ES-I3 (cell line): ENCODE results near the gene PLN.

ENCODE experiments used
- H3K36me3 ChIP-seq: 2 replicates; pipeline ENCODE4 v1.6.1; 2013; ENCODE audit warnings: mild to moderate bottlenecking, low read length, control low read depth, moderate library complexity; ENCODE audit not compliant: insufficient read depth
- H3K4me1 ChIP-seq: 2 replicates; pipeline ENCODE4 v1.6.1; 2013; ENCODE audit warnings: mild to moderate bottlenecking, control low read depth, low read length; ENCODE audit not compliant: insufficient read depth
- H3K9ac ChIP-seq: 2 replicates; pipeline ENCODE4 v1.6.1; 2013; ENCODE audit warnings: low read depth, mild to moderate bottlenecking, low read length, moderate library complexity
- H3K9me3 ChIP-seq: 2 replicates; pipeline ENCODE4 v1.6.1; 2013; ENCODE audit warnings: mild to moderate bottlenecking, low read length, moderate library complexity; ENCODE audit not compliant: control insufficient read depth, insufficient read depth

The PLN gene

DNA sequence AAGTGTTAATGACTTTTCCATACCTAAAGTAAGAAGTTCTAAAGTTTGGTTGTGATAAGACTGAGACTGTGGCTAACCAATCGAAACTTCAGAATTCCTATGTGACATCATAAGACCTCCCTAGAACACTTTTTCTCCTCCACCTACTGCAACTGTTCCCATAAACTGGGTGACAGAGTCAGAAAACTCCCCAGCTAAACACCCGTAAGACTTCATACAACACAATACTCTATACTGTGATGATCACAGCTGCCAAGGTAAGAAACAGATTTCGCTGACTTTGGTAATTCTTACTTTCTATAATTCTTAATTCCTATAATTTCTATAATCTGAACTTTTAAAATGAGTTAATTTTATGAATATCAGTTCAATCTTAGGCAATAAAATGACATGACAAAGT lies at the start of gene PLN:
Gene PLN, plus strand, starts transcription at position 161 of the 400 bp plus-strand sequence. CDS start 10,626 bp downstream, outside the sequence.
- Histone ChIP-seq H3K9me3 (no peaks in the 10 kb centered on the region), H3K4me1 (no peaks in the 10 kb centered on the region), H3K36me3 (no peaks in the 10 kb centered on the region)

DNA sequence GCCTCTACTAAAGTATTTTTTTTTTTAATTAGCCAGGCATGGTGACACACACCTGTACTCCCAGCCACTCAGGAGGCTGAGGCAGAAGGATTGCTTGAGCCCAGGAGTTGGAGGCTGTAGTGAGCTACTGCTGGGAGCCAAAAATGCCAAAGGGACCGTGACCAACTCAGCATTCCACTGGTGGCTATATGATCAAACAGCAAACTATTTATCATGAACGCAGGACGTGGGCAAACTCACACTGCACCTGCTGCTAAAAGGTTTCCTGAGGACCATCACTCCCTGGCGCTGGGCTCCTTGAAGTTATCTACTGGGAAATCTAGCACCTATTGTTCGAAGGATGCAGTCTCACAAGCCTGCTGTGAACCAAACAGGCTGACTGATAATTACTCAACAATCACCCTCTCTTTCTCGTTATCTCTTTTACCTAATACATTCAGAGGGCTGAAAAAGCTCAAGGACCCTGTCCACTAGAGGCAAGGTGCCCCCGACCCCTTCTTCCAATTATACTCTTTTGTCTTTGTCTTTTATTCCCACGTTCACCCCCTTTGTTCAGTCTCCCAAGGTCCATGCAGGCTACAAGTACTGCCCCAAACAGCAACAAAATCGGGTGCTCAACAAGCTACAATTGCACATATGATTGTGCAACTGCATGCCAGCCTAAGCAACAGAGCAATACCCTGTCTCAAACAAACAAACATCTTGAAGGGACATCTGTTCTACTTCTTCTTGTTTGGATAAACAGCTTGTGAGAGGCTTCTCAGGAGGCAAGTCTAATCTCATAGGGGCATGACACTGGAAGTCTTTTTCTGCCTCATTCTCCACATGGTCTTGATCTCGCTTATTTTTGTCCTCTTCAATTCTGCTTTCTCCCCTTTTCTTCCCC lies 47.7 kb upstream of the PLN start:
- H3K4me1 ChIP-seq = no peaks in the 10 kb centered on the region
- H3K9me3 ChIP-seq = 0 out of 2 replicates have a peak, but pooled peaks cover 3% of the 10 kb centered on the region
- no peak overlapping the region for H3K9ac ChIP-seq
- no peaks in the 10 kb centered on the region; the same call in 1 of the 2 replicates for H3K36me3 ChIP-seq

More for the DNA sequence above, at the start of gene PLN:
- H3K9ac ChIP-seq = no peak within 1 kb of the TSS

DNA sequence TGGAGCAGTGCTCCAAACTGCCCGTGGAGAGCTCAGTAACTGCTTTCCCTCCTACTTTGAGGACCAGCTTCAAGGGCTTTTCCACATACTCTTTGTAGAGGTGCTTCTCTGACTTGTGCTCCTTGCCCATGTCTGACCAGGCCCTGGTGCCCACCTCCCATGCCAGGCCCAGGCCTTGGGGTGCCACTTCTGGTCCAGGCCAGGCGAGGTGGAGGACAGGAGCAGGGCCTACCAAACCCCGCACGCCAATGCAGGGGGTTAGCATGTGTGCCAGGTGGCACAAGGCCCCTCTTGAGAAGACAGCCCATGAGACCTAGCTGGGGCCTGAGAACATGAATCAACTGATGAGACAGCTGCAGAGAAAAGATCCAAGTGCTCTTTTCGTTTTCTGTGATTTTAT lies 47.0 kb upstream of the PLN start:
- no peak overlapping the region for H3K9ac ChIP-seq
- 0 out of 2 replicates have a peak, but pooled peaks cover 3% of the 10 kb centered on the region for H3K9me3 ChIP-seq
- no peaks in the 10 kb centered on the region for H3K4me1 ChIP-seq
- no peaks in the 10 kb centered on the region; the same call in 1 of the 2 replicates for H3K36me3 ChIP-seq

DNA sequence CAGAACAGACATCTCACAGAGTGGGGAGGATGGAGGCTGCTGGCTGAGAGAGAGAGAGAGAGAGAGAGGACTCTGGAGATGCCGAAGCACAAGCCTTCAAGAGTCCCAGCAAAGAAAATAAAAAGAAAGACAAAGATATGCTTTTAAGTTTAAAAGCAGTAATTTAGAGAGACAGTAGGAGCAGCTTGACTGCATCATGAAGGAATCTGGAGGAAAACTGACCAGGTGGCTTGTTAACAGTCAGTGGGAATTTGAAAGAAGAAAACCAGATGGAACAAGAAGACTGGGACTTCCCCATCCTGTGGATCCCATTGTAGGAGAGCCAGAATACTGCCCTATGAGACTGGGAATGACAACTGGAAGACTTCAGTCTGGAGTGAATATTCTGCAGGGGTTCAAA lies 46.3 kb upstream of the PLN start:
- Histone ChIP-seq H3K9ac (no peak overlapping the region), H3K4me1 (no peaks in the 10 kb centered on the region), H3K36me3 (no peaks in the 10 kb centered on the region; the same call in 1 of the 2 replicates), H3K9me3 (0 out of 2 replicates have a peak, but pooled peaks cover 3% of the 10 kb centered on the region)

DNA sequence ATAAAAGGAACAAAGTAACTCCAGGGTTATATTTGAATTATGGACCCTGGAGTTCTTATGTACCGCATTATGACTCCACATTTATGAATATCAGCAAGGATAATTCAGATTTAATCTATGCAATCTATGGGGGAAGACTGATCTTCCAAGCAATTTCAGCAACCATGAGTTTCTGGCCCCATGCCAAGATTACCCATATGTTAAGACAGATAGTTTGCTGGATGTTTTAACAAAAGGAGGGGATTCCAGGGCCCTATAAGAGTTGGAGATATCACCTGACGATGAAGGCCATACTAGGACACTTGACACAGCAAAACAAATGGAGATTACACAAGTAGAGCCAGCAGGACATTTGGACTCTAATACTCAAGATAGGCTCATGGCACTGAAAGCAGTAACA lies 45.9 kb upstream of the PLN start:
- H3K9ac ChIP-seq = no peak overlapping the region
- 0 out of 2 replicates have a peak, but pooled peaks cover 3% of the 10 kb centered on the region for H3K9me3 ChIP-seq
- no peaks in the 10 kb centered on the region; the same call in 1 of the 2 replicates for H3K36me3 ChIP-seq
- H3K4me1 ChIP-seq = no peaks in the 10 kb centered on the region

DNA sequence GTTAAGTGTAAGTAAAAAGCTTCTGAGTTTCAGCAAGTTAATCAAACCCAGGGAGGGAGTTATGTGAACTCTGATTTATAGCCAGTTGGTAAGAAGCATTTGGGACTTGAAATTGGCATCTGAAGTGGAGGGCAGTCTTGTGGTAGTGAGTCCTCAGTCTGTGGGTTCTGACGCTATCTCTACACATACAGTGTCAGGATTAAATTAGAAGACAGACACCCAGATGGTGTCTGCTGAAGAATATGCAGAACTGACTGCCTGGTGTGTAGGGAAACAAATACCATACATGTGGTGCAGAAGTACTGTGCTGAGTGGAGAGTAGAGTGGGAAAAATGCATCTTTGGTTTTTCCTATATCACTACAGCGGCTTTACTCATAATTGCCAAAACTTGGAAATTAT lies 43.5 kb upstream of the PLN start:
- Histone ChIP-seq H3K36me3 (no peaks in the 10 kb centered on the region), H3K9me3 (0 out of 2 replicates have a peak, but pooled peaks cover 3% of the 10 kb centered on the region), H3K9ac (no peak overlapping the region), H3K4me1 (no peaks in the 10 kb centered on the region)

DNA sequence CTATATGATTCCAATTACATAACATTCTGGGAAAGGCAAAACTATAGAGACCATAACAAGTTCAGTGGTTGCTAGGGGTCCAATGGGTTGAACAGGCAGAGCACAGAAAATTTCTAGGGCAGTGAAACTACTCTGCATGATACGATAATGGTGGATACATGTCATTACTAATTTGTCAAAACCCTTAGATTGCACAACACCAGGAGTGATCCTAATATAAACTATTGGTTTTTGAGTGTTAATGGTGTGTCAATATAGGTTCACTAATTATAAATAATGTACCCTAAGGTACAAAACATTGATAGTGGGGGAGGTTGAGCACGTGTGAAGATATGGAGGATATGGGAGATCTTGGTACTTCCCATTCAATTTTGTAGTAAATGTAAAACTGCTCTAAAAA lies 42.4 kb upstream of the PLN start:
- Histone ChIP-seq H3K36me3 (no peaks in the 10 kb centered on the region), H3K9me3 (0 out of 2 replicates have a peak, but pooled peaks cover 3% of the 10 kb centered on the region)

DNA sequence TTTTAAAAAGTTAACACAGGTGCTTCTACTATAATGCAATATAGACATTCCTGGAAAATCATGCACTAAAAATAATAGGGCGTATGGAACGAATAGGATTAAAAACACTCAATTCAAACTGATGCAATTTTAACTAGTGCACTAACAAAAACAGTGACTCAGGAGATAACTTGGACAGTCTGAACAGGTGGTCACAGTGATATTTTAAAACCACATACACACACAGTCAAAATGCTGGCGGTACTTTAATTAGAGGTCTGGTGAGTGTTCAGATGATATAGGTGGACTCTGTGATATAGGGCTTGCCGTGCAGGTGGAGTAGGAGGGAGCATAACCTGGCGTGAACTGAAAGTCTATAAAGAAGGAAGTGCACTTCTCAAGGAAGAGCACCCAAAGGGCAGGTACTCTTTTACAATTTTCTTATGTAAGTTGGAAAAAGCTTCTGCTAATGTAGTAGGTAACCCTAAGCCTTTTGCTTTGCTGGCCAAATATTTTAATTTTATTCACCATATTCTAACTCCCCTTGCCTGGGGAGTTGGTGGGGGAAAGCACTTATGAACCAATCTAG lies 41.9 kb upstream of the PLN start:
- no peaks in the 10 kb centered on the region for H3K4me1 ChIP-seq
- H3K36me3 ChIP-seq = no peaks in the 10 kb centered on the region
- H3K9ac ChIP-seq = no peak overlapping the region
- 0 out of 2 replicates have a peak, but pooled peaks cover 3% of the 10 kb centered on the region for H3K9me3 ChIP-seq

More for the DNA sequence above, 42.4 kb upstream of the PLN start:
- Histone ChIP-seq H3K4me1 (no peaks in the 10 kb centered on the region), H3K9ac (no peak overlapping the region)

DNA sequence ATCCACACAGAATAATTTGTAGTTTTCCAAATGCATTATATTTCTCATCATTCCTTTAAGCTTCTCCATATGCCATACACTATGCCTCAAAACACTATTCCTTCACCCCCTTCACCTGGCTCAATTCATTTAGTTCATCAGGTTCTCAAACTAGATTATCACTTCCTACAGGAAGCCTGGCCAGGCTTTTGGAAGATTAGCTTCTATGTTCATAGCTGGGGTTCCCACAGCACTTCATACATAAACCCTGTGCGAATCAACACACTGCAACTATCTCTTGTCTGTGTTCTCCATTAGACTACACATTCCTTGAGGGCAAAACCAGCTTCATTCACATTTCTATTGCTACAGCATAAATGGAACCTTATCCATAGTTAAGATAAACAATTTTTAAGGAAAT lies 40.5 kb upstream of the PLN start:
- Histone ChIP-seq H3K9ac (no peak overlapping the region), H3K36me3 (no peaks in the 10 kb centered on the region), H3K9me3 (0 out of 2 replicates have a peak, but pooled peaks cover 3% of the 10 kb centered on the region), H3K4me1 (no peaks in the 10 kb centered on the region)

DNA sequence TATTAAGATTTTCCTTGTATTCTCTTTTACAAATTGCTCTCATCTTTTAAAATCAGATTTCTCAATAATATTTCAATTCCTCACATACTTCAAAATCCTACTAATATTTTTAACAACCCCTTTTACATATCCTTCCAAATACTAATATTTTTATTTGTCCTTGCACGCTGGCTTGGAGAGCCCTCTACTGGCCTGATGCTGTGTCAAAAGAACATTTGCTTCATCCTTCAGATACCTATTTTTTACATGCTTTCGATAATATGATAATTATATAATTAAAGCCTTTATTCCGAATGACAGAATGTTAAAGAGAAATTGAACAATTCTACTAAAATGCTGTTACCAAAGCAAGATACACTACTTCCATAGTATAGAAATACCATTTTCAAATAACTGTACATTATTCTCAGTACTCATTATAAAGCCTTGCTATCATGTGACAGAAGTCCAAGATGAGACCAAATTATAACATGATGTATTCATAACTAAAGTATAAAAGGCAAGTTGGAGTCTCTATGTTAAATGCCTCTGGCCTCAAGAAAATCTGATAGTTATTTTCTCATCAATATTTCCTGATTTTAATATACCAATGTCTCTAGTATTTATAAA lies 39.0 kb upstream of the PLN start:
- H3K36me3 ChIP-seq = no peaks in the 10 kb centered on the region
- 0 out of 2 replicates have a peak, but pooled peaks cover 3% of the 10 kb centered on the region for H3K9me3 ChIP-seq
- H3K4me1 ChIP-seq = no peaks in the 10 kb centered on the region
- no peak overlapping the region for H3K9ac ChIP-seq

DNA sequence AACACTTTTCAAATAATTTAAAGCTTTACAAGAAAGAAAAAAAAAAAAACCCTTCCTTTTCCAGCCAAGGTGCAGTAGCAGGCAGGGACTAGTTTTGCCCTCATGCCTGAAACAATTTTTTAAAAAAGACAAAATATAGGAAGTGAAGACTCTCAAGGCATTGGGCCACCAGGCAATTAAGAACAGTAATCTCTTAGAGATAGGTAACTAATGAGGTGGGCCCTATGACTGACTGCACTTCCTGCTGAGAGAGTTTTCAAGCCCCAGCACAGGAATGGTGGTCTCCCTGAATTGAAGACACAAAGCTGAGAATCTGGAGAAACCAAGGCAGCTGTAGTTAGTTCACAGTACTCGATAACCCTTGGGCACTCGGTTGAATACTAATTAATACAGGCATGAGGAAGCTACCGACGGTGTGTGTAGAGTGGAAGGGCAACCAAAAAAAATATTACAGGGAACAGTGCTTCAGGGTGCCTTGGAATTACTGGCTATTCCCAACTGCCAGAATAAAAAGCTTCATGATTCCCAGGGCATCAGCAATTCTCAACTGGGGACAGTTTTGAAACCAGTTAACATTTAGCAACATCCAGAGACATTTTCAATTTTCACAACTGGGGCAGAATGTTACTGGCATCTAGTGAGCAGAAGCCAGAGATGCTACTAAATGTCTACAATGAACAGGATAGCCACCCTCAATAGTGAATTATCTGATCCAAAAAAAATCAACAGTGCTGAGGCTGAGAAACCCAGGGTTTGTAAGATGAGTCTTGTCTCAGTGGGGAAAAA lies 36.0 kb upstream of the PLN start:
- H3K9me3 ChIP-seq = no peaks in the 10 kb centered on the region
- H3K36me3 ChIP-seq = no peaks in the 10 kb centered on the region
- H3K9ac ChIP-seq = no peak overlapping the region
- no peaks in the 10 kb centered on the region for H3K4me1 ChIP-seq

DNA sequence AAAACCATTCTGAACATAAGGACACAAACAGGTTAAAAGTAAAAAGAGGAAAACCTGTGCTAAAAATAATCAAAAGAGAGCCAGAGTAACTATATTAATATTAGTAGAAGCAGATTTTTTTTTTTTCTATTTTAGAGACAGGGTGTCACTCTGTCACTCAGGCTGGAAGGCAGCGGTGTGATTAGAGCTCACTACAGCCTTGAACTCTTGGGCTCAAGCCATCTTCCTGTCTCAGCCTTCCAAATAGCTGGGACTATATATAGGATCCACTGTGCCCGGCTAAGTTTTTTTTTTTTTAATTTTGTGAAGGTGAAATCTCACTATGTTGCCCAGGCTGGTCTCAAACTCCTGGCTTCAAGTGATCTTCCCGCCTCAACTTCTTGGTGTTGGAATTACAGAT lies 33.4 kb upstream of the PLN start:
- Histone ChIP-seq H3K9ac (no peak overlapping the region), H3K36me3 (no peaks in the 10 kb centered on the region), H3K4me1 (no peaks in the 10 kb centered on the region), H3K9me3 (no peaks in the 10 kb centered on the region)

DNA sequence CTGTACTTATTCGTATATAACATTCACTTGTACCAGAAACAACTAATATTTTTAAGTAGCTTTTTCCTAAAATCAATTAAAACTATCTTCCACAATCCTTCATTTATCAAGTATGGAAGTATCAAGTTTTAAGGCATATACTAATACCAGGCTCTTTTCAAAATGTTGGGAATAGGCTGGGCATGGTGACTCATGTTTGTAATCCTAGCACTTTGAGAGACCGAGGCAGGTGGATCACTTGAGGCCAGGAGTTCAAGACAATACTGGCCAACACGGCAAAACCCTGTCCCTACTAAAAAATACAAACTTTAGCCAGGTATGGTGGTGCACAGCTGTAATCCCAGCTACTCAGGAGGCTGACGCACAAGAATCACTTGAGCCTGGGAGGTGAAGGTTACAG lies 25.7 kb upstream of the PLN start:
- Histone ChIP-seq H3K4me1 (peaks cover 8% of the 10 kb centered on the region; the same call in 1 of the 2 replicates), H3K36me3 (no peaks in the 10 kb centered on the region), H3K9me3 (no peaks in the 10 kb centered on the region), H3K9ac (no peak overlapping the region)

DNA sequence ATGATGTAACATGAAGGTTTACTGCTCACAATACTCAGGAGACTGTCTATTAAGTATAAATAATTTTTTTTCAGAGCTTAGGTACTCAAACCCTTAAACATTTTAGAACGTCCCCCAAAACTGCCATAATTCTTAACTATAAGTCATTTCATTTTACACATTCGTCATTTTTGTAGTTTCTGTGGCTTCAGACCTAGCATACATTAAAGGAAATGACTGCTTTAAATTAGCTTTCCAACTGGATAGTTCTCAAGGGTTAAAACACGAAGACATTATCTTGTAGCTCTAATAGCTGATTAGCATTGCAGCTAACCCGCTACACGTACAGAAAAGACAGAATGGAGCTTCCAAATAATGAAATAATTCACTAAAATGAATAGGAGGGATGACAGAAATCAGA lies 24.9 kb upstream of the PLN start:
- Histone ChIP-seq H3K4me1 (peaks cover 8% of the 10 kb centered on the region; the same call in 1 of the 2 replicates), H3K9ac (no peak overlapping the region), H3K36me3 (no peaks in the 10 kb centered on the region), H3K9me3 (no peaks in the 10 kb centered on the region)
